NCI-H1105 treated with DMSO at 0.1 percent for 48 hours (cell line): Measurements from ENCODE around the gene DGCR6.
"Not testable (repeated sequence)": the region's sequence is repeated elsewhere in the genome, so short reads cannot be mapped to it uniquely, and the experiment has no call there.

ENCODE experiments used
- DNase-seq: peaks from one replicate; lab custom pipeline; 2025; lab: John Stamatoyannopoulos, UW

DGCR6 gene

DNA sequence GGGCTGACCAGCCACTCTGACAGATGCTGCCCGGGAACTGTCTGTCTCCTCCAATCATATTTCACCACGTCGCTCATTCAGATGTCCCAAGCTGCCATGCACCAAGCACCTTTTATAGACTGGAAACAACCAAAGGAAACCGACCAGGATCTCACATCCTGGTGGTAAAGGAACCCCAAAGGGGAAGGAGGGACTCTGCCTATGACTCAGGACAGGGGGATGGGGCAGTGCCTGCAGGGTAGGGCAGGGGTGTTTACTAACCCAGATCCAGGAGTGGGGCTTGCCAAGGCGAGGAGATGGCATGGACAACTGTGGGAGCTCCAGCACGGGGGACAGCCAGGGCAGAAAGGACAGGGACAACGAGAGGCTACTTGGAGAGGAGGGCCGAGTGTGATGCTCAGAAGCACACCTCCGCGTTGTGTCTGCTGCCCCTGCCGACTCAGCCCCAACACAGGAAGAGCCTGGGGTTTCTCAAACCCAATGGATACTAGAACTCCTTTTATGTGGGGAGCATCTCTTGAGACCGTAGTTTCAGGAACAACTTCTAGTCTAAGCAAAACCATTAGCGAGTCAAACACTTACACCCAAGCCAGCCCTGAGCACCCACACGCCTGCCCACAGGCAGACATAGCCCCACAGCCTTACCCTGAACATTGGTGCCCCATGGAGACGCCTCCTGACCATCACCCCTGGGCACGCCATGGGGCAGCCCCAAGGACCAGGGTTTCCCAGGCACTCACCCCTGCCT is 26.0 kb downstream of the DGCR6 start:
- no peak for DNase-seq

DNA sequence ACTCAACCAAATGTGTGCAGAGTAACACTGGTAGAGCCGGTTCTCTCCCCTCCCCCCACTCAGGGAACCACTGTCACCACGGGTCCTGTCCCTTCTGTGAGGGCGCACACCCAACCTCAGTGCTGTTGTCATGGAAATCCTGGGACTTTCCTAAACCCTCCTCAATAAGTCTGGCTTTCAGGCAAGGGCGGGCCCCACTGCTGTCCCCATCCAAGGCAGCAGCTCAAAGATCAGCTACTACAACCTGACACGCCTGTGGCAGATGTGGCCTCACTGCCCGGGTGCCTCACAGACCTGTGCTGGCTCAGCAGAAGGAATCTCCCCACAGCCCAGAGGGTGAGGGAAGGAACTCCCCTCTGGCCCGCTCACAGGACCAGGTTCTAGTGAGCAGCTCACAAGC is 27.8 kb downstream of the DGCR6 start:
- DNase-seq = no peak

DNA sequence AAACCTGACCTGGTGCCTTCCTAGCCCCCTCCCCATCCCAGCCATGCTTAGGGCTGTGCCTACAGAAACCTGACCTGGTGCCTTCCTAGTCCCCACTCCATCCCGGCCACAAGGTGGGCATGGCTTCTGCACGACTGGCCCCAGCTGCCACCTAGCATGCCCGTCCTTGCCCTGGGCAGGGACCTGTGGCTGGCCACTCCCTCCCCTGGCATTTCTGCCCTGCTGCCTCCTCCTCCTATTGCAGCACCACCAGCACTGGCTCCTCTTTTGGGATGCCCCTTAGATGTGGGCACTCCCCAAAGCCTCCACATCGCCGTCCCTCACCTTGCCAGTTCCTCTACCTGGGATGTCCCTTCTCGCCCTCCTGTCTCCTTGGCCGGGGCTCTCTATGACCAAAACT is 28.6 kb downstream of the DGCR6 start:
- not testable (repeated sequence) for DNase-seq

DNA sequence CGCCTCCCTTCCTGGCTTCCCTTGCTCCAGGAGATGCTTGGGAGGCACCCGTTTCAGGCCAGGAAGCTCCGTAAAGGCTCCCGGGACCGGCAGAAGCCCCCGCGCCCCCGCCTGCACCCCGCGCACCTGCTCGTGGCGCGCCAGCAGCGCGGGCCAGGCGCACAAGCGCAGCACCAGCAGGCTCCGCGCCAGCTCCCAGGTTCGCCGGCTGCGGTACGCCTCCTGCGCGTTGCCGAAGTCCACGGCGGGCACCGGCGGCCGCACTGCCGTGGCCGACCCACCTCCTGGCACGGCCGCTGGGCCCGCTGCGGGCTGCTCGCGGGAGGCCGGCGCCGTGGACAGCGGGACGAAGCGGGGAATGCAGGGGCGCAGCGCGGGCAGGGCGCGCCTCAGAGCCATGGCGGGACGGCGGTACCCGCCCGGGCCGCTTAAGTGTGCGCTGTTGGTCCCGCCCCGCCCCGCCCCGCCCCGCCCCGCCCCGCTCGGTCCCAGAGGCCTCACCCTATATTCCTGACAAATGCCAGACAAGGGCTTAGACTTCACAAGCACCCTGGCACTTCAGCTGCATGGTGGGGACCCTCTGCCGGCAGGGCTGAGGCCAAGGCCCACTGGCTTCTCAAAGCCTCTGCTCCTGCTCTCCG is 29.9 kb downstream of the DGCR6 start, which contains the start of gene PRODH:
PRODH (minus strand) TSS at position 405 of the 641 bp plus-strand sequence; CDS start at position 399, 6 bp downstream.
- DNase-seq = no peak

DNA sequence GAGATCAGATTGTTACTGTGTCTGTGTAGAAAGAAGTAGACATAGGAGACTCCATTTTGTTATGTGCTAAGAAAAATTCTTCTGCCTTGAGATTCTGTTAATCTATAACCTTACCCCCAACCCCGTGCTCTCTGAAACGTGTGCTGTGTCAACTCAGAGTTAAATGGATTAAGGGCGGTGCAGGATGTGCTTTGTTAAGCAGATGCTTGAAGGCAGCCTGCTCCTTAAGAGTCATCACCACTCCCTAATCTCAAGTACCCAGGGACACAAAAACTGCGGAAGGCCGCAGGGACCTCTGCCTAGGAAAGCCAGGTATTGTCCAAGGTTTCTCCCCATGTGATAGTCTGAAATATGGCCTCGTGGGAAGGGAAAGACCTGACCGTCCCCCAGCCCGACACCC is 32.6 kb downstream of the DGCR6 start:
- DNase-seq = not testable (repeated sequence)

DNA sequence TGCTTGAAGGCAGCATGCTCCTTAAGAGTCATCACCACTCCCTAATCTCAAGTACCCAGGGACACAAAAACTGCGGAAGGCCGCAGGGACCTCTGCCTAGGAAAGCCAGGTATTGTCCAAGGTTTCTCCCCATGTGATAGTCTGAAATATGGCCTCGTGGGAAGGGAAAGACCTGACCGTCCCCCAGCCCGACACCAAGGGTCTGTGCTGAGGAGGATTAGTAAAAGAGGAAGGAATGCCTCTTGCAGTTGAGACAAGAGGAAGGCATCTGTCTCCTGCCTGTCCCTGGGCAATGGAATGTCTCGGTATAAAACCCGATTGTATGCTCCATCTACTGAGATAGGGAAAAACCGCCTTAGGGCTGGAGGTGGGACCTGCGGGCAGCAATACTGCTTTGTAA is 41.0 kb downstream of the DGCR6 start:
- not testable (repeated sequence) for DNase-seq

DNA sequence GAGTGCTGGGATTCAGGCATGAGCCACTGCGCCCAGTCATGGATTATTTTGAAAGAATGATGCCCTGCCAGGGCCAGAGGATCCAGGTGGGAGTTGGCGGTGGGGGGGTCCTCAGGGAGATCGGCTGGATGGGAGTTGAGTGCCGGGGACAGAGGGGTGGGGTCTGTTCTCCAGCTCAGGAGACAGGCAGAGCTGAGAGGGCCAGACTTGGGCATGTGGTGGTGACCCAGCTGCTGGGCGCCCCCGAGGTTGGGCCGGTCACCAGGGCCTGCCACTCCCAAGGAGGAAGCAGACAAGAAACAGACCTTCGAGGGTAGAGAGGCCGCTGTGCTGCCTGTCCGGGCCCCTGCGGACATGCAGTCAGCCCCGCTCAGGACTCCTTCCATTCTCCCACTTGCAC is 41.8 kb downstream of the DGCR6 start:
- no peak for DNase-seq

DNA sequence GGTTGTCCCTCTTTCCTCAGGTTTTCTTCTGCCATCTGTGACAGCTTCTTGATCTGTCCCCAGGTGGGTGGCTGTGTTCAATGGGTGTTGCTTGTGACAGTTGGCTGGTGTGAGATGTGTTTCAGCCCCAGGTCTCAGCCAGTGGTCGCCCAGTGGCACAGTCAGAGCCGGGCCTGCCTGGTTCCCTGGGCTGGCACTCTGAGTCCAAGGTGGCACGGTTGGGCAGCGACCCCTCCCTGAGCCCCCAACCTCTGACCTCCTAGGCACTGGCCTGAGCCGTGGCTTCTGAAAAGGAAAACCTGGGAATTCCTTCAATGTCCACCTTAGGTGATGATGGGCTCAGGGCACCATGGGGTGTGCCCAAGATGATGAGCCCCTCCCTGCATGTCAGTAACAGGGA is 44.0 kb downstream of the DGCR6 start:
- no peak for DNase-seq

DNA sequence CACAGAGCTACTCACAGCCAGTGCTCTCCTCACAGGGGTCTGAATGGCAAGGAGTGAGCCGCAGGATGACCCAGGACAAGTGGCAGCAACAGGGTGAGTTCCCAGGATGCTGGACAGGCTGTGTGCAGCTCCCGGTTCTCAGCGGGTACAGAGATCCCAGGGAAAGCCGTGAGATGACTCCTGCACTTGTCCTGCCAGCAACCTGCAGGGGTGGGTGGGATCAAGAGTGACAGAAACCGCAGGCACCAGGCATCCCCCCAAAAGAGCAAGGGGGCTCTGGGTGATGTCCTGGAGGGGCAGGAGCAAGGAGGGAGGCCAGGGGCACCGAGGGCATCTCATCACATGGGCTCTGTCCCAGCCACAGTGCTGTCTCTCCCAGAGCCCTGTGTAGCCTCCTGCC is 45.9 kb downstream of the DGCR6 start:
- DNase-seq = no peak

DNA sequence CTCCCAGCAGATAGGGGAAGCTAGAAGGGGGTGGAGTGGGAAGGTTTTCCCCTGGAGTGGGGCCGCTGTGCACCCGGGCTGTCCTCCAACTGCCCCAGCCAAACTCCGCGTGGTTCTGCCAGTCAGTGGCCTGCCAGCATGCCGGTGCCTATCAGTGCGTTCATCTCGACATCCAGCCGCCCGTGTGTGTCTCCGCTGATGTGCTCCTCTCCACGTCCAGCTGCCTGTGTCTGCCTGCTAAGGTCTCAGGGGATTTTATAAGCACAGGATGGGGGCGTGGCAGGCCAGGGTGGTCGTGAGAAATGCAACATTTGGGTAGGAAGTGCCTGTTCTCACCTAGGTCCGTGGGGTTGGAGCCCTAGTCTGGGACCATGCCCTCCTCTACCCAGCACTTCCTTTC is 47.0 kb downstream of the DGCR6 start:
- not testable (repeated sequence) for DNase-seq

DNA sequence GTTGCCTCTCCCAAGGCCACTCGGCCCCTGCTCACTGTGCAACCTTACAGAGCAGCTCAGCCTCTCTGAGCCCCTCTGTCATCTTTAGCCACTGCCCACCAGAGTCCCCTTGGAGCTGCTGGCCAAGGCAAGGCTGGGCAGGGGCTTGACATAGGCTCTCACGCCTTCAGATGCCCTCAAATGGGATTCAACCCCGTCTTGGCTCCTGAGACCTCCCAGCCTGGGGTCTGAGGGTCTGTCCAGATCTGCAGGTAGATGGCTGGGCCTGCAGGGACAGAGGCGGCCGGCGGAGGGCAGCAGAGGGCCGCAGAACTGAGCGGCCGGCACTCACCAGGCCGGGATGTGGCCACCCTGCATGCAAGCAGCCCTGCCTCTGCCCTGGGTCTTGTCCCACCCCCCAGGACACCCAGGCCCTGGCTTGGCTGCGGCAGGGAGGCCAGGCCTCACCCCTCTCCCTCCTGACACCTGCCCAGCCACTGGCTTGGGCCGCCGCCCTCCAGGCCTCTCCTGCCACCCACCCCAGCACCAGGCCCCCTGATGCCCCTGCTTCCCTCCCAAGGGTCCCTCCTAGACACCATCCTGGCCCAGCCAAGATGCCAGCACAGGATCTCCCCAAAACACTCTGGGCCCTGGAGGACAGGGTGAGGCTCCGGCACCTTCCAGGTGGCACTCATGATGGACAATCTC is 48.3 kb downstream of the DGCR6 start:
- DNase-seq = peak; percentile 20

DNA sequence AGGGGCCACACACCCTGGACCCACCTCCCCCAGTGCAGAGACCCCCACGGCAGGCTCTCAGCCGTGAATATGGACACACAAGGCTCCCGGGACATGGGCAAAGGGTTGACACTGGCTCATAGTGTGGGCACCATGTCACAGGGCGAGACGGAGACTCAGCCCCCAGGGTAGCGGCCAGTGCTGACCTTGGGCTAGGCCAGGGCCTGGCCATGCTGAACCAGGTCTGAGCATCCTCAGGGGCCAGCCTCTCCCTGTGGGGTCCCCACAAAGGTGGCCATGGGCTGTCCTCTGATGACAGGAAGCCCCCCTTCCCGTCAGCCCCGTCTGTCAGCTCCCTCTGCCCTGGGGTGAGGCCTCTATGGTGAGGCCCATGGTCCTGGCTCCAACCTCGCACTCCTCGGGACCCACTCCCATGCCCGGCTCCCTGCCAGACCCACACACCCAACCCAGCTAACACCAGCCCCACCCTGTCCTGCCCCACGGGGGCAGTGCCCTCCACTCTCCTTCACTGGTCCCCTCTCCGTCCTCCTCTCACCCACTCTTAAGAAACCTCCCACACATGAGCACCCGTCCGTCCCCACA is 49.0 kb downstream of the DGCR6 start:
- DNase-seq = no peak

DNA sequence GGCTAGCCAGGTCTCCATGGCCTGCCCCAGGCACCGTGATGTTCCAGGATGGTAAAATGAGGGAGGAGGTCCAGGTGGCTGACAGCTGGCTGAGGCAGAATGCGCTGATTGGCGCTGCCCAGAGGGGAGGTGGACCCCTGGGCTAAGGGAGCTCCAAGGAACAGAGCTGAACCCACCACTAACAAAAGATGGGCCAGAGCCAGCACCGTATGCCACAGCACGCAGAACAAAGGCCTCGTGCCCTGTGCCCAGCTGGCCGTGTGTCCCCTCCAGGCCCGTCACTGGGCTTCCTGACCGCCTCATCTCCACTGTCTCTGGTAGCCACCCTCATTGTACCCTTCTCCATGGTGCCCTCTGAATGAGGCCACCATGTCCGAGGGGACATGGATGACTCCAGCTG is 49.6 kb downstream of the DGCR6 start:
- DNase-seq = no peak

DNA sequence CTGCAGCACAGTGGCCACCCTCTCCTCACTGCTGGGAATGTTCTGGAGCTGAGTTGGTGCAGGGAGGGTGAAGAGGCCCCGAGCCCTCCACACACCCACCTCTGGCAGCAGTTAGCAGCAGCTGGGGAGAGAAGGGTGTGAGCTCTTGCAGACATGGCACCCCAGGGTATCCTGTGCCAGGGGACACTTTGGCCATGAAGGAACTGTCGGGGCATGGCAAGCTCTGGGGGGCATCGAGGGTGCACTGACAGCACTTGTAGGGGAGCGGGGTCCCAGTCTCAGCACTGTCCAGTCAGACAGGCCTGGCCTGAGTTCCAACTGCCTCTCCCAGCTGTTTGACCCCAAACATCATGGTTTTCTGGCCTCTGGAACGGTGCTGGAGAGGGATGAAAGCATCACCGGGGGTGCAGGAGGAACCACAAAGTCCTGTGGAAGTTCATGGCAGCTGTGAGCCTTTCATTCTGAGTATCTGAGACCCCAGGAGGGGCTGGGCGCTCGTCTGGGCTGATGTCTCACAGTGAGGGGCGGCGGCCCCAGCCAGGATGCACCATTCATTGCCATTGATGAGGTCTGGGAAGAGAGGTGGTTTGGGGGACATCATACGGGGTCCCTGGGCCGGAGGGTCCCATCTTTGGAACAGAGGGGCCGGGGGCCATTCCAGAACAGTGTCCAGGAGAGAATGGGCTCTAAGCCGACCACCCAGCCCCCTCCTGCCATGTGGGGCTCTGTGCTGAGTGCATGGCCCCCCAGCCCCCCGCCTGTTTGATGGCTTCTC is 50.2 kb downstream of the DGCR6 start:
- not testable (repeated sequence) for DNase-seq

DNA sequence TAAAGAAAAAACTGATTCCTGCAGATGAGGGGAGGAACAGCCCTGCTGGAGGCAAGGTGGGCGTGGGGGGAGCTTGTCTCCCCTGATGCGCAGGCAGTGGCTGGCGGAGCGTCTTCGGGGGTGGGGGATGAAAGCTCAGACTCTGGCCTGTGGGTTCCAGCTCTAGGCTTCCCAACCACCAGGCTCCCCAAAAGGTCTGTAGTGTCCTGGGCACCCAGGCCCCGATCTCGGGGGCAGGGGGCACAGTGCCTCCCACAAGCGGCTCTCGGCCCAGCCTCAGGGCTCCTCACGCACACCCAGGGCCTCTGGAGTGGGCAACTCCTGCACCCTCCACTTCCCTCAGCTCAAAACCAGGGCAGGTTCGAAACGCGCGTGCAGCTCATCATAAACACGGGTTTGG is 50.8 kb downstream of the DGCR6 start:
- not testable (repeated sequence) for DNase-seq

DNA sequence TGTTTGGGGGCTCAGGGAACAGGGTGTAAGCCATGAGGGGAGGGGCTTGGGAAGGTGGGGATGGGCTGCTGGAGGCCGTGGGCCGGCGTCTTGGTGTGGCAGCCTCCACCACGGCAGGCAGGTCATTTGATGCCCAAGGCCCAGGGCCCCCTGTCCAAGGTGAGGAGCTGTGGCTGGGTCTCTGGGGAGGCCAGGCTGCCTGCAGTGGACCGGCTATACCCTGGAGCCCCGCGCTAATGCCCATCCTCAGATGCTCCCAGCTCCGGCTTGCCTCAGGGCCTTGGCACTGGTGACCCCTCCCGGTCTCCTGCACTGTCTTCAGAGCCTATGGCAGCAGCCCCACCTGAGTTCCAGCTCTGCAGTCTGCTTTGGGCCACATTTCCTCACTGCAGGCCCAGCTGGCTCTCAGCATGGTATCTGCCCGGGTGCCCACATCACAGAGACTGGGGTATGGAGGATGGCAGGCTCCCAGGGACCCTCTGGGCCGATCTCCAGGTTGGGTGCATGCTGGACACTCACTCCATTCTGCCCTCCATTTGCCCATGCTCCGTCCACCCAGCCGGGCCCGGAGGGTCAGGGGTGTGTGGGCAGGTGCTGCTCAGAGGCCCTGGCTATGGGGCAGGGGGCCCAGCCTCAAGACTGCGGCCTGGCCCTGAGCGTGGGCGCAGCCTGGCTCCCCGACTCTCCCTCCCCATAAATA is 51.7 kb downstream of the DGCR6 start:
- DNase-seq = not testable (repeated sequence)

DNA sequence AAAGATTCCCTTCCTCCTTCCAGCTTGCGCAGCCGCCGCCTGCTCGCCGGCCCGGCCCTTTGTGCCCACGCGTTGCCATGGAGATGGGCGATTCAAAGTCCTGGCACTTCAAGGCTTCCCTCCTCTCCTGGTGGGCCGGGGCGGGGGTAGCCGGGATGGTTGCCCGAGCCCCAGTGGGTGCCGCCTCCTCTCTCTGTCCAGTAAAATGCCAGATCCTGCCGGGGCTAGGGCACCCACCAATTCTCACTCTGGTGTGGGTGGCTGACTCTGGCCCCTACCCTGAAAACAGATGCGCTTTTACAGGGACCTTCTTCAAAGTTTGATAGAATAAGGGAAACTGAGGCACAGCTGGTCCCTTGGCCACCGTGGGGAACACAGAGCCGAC is 52.2 kb downstream of the DGCR6 start:
- DNase-seq = not testable (repeated sequence)

DNA sequence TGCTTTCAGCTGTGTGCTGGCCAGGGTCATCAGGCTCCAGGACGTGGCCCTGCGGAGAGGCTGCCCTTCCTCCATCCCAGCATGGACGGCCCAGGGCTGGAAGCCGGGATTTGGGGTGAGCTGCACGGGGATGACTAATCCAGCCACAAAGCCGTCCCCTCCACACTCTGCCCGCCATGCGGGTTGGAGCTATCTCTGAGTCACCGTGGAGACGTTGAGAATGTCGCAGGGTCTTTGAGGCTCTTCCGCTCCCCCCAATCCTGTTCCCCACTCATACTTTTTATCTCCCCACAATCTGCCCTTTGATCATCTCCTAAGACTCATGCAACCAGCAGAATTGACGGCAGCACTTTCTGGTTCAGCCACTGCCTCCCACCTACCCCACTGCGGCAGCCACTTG is 52.6 kb downstream of the DGCR6 start:
- not testable (repeated sequence) for DNase-seq

DNA sequence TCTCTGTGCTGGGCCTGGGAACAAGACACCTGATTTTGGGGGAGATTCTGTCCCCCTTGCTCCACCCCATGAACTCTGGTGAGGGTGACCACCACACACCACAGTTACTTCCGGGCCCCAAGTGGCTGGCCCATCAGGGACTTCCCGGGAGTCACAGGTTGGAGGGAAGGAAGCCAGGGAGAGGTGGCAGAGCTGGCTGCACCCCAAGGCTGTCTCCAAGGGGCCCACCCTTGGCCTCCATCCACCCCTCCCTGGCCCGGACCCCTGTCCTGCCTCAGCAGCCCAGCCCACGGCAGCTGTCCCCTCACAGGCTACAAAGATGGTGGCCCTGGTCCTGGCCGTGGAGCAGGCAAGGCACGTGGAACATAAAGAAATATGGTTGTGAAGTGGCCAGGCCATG is 53.1 kb downstream of the DGCR6 start:
- DNase-seq = not testable (repeated sequence)

DNA sequence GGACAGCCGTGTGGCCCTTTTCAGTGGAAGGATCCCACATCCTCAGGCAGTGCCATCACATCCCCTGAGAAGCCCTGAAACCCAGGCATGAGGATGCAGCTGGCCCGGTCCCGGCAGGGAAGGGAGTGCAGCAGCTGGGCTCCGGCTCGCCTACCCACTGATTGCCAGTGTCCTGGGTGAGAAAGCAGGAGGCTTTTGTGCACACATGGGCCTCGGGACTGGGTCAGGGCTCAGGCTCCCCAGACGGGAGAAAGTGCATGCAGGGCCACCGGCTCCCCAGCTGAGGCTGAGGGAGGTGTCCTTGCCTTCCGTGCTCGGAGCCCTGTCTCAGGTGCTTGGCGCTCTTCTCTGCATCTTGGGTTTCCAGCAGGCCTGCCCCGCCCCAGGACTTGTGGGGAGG is 53.6 kb downstream of the DGCR6 start:
- not testable (repeated sequence) for DNase-seq

DNA sequence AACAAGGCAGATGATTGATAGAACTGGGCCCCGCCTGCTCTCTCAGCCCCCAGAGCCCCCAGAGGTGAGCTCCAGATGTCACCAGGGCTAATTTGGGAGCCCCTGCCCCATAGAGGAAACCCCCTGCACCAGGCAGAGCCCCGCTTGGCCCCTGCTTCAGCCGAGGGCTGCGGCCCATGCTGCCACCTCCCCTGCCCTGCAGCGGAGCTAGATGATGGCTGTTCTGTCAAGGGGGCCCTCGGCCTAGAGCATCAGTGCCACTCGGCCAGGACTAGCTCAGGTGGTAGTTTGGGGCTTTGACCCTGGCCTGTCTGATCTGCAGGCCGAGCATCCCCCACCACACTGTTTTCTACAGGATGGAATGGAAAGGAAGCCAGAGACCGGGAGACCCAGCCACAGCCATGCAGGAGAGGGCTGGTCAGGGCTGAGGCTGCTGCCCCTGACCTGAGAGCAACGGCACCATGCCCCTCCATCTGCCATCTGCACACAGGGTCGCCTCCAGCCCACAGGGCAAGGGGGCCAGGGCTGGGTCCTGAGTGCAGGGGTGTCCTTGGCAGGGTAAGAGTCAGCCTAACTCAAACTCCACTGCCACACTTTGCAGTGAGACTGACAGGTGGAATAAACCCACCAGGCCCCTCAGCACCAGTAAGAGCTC is 54.2 kb downstream of the DGCR6 start:
- not testable (repeated sequence) for DNase-seq
